GOT3 (cell line): Measurements from ENCODE around the gene HMCN2.
"Not testable (repeated sequence)": the region's sequence is repeated elsewhere in the genome, so short reads cannot be mapped to it uniquely, and the experiment has no call there.

Experiments
- DNase-seq: peaks from one replicate; lab custom pipeline; 2025; ENCODE audit warnings: mixed read lengths; lab: John Stamatoyannopoulos, UW

Gene HMCN2

DNA sequence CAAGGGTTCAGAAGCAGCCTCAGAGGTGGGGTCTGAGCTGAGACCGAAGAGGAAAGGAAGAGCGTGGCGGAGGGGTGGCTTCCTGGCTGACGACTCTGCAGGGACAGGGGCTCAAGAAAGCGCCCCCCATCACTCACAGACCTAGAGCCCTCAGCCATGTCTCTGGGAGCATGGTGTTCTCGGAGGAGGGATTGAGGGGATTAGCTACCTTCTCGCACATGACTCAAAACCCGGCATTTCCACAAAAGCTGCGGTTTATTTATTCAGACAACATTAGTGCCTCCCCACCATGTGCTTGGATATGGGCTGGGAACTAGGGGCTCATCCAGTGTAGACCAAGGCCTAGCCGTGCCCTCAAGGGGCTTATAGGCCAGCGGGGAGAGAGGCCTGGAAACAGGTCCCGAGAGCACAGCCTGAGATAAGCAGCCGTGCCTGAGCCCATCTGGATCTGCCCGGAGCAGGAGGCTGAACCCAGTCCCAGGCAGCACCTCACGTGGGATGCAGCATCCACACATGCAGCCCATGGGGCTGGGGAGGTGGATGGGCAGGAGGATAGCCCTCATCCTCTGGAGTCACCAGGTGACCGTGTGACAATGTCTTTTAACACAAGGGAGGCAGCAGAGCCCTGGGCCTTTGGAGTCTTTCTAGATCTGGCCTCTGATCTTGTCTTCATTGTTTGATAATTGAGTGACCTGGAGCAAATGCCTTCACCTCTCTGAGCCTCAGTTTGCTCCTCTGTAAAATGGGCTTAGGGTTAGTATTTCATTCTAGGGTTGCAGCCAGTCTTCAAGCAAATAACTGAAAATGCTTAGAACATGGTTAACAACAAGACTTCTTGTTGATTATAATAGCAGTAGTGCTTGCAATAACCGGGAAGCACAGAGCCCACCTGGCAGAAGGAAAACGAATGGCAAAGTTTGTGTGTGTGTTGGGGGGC is 878 bp upstream of the HMCN2 start:
- DNase-seq, result no peak

DNA sequence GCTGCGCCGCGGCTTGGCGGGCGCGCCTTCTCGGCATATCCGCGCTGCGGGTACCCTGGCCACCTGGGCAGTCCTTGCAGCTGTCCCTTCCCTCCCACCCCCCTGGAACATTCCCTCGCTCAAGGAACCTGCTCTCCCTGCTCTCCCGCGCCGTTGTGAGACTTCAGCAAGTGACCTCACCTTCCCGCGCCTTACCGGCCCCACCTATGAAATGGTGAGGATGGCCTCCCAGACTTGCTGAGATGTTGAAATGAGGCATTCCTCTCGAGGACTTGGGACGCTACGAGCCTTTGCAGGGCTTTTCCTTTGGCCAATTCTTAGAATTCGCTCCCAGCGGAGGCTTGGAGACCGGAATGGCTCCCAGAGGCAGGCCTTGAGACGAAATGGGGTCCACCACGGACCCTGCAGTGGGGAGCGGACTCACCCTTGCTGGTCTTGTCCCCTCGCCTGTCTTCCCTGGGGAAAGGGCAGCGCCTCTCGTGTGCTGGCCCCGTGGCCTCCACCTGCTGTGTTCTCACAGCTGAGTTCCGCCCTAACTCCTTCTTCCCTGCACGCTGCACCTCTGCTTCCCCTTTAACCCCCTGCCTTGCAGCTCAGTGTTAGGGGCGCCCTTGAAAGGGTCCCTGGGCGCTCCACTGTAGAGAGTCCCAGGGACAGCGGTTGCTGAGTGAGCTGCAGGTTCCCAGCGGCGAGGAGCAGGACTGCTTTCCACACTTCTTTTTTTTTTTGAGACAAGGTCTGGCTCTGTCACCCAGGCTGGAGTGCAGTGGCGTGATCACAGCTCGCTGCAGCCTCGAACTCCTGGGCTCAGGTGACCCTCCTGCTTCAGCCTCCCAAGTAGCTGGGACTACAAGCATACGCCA is 907 bp downstream of the HMCN2 start:
- DNase-seq, result no peak

DNA sequence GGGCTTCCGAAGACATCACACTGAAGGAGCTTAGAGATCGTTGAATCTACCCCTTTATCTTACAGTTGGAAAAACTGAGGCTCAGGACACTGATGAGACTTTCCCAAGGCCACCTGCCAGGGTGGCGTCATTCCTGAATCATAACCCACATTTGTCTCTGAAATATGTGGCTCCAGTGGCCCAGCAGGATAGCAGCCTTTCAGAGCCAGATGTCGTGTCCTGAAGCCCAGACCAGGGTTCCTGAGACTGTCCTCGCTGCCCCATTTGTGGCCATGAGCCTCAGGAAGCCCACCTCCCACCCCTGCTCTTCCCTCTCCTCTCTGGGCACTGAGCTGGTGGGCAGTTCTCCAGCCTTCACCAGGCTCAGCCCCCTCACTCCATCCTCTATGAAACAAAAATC is 2.4 kb downstream of the HMCN2 start:
- DNase-seq, result no peak

DNA sequence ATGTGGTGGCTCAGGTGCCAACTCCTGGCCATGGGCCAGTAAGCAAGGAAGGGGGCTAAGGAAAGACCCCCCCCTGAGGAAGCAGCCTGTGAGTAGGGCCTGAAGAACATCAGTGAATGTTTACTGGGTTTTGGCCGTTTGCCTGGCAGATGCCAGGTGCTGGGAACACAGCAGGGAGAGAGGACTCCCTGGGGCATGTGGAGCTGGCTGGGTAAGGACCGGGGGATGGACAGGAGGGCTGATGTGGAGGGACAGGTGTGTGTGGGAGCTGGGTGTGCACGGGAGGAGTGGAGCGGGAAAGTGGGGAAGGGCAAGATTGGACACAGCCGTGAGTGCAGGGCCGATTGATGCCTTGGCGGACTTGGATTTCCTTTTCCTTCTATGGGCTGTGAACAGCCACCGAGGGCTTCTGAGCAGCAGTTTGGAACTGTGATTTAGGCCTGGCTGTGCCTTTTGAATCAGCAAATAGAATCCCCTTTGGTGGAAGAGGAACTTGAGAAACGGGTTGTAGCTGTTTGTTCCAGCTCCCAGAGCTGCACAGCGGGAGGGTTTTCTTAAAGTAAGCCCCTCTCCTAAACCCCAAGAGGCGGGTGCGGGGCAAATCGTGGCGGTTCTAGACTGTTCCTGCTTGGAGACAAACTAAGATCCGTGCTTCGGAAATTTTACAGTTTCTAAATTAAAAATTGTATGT is 3.1 kb downstream of the HMCN2 start:
- DNase-seq, result no peak

DNA sequence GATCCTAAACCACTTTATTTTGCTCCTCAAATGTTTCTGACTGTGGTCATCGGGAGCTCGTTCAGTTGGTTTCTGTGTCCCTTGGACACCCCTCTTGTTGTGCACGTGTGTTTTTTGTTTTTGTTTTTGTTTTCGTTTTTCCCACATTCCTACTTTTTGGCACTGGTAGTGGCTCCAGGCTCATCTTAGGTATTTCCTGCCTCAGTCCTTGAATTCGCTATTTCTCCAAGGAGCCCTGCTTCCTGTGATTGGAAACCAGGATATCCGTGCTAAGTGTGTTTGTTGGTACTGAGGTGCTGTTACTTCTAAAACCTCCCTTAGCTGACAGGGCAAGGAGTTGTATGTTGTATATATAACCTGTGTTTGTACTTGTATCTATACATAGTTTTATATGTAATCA is 5.9 kb downstream of the HMCN2 start:
- no peak for DNase-seq

DNA sequence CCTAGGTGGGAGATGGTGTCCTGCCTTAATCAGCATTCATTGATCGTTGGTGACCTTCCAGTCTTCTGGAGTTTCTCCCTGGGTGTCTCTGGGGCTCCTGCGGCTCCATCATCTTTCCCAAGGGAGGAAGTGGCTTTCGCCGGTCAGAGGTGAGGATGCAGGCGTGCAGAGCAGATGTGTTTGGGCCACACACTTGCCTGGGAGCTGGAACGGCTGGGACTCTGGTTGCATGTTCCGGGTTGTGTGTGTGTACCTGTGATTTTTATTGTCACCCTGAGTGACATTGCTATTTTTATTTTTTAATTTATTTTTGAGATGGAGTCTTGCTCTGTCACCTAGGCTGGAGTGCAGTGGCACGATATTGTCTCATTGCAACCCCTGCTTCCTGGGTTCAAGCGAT is 9.6 kb downstream of the HMCN2 start:
- no peak for DNase-seq

DNA sequence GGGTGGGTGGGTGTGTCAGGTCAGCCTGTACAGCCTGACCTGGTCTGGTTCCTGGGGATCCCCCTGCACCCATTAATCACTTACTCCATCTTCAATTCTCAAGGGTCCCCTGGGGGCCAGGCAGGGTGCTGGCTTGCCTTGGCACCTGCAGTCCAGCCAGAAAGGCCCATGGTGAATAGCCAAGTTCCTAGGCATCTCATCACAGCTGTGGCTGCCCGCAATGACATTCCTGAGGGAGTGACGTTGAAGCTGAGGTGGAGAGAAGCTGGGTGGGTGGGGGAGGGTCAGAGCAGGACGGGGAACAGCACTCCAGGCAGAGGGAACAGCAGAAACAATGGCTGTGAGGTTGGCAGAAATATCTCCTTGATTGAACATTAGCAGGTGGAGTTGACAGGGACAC is 10.6 kb downstream of the HMCN2 start:
- DNase-seq, result no peak

DNA sequence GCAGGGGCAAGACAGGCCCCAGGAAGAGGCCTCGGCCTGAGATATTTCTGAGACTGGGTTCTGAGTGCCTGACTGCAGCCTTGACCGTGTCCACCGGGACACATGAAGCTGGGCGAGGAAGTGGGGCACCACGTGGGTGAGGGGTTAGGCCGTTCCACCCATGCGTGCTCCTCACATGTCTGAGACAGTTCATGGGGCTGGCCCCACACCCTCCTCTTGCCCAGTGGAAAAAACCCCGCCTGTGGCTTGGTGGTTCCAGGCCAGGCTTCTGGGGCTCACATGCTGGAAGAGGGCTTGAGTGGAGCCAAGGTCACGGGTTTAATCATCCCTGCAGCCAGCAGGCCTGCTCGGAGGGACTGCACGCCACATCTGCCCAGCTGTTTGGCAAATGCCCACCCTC is 11.4 kb downstream of the HMCN2 start:
- no peak for DNase-seq

DNA sequence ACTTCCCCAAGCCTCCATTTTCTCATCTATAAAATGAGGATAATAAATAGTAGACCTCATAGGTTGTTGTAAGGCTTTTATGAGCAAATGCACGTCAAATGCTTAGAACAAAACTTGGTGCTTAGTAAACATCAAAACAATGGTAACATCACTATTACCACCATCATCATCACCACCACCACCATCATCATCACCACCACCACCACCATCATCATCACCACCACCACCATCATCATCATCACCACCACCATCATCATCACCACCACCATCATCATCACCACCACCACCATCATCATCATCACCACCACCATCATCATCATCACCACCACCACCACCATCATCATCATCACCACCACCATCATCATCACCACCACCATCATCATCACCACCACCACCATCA is 12.0 kb downstream of the HMCN2 start:
- not testable (repeated sequence) for DNase-seq

DNA sequence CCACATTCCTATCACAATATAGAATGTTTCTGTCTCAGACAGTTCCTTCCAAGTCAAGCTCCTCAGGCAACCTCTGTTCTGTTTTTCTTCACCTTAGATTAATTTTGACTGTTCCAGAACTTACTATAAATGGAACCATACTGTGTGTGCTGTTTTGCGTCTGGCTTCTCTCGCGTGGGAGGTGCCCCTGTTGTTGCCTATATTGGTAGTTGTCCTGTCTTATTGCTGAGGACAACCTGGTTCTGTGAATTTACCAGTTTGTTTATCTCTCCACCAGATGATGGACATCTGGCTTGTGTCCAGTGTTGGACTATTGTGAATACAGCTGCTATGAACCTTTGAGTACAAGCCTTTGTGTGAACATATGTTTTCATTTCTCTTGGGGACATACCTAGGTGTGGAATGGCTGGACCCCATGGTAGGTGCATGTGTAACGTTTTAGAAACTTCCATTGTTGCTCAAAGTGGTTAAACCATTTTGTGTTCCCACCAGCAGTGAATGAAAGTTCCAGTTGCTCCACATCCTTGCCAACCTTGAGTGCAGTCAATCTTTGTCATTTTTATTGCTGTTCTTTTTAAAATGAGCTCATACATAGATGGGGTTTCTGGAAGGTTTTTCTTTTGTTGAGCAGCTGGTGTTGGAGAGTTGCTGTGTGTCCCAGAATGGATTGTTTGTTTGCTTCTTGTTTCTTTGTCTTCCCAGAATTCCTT is 18.1 kb downstream of the HMCN2 start:
- DNase-seq, result no peak

DNA sequence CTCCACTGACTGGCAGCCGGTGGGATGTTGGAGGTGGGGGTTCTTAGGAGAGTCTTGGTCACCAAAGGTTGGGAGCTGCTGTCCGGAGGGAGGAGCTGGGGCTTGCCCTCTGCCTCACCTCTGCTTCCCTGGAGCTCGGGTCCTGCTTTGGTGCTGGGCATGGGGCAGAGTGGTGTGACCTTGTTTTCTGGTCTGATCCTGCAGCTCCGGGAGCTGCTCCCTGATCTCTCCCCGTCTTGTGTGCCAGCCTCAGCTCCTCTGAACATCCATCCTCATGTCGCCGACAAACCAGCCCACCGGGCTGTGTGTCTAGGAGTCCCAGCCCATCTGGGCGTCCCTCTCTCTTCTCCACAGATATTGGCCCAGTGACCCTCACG is 18.7 kb downstream of the HMCN2 start:
- DNase-seq, result no peak

DNA sequence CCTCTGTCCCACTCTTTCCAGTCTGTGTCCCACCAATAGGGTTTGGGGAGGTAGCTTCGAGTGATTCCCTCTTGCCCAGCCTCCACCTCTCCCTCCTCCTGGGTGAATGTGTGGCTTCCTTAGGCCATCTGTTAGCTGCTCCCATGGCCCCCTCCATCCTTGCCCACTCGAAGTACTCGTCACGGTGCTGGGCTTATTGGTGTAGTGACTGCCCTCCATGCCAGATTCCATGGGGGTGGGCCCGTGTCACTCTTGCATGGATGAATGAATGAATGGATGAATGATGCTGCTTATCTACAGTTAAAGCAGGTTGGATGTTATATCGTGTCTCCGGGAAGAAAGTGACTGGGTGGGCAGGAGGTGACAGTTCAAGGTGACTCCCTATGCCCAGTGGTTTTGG is 19.1 kb downstream of the HMCN2 start:
- DNase-seq, result no peak

DNA sequence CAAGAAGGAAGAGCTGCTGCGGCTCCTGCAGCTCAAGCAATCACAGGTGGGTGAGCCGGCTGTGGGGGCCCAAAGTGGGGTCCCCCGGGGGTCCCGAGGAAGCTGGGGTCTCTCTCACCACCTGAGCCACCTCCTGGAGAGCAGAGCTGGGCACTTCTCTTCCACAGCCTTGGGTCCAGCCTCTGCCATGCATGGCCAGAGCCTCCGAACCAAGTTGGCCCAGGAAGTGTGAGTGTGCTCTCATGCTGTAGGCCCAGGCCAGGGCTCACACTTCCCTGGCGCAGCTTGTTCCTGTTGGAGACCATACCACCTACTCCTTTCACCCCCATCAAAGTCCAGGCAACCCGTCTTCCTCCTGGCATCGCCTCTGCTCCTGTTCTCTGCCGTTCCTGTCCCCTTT is 19.7 kb downstream of the HMCN2 start:
- DNase-seq, result no peak

DNA sequence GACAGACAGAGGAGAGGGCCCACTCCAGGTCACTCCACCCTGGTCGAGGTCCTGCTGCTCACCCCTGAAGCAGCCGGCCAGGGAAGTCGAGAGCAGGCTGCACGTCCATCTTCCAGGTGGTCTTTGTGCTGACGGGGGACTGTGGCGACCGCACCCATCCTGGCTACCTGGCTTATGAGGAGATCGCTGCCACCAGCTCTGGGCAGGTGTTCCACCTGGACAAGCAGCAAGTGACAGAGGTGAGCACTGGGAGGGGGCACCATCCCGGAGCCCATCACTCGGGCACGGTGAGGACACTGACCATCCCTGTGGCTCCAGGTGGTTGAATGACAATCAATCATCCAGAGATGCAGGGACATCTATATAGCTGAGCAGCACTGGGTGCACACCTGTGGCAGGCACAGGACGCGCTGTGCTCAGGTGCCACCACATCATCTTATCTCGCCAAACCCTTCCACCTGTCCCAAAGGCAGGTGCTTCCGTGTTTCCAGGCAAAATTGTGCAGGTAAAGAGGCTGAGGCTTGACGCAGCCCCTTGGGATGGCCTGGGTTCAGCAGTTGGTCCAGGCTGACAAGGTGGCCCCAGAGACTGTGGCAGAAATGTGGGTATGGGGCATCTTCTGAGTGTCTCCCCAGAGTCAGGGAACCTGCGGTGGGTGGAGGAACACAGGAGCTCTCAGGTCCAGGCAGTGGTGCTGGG is 20.7 kb downstream of the HMCN2 start:
- DNase-seq, result no peak

DNA sequence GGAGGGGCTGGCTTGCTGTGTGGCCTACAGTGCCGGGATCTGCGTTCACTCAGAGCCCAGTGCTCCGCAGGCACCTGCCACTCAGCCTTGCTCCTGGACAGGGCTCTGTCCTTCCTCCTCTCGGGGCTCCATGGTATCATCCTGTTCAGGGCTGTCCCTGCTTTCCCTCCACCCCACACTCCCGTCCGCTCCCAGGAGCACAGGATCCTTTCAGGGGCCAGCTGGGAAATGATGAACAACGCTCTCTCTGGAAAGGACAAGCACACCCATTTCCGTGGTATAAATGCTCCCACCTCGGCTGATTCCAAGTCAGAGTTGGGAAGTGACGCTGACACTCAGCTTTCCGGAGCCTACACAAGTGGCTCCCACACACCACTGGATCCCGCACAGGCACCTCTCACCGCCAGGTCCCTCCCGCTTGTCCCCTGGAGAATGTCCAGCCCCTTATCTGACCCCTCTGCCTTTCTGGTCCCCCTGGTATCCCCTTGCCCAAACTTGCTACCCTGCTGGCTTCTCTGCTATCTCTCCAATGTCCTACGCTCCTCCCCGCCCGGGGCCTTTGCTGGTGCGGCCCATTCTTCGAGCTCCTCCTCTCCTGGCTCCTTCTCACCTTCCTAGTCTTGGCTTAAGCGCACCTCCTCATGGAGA is 21.3 kb downstream of the HMCN2 start:
- no peak for DNase-seq

DNA sequence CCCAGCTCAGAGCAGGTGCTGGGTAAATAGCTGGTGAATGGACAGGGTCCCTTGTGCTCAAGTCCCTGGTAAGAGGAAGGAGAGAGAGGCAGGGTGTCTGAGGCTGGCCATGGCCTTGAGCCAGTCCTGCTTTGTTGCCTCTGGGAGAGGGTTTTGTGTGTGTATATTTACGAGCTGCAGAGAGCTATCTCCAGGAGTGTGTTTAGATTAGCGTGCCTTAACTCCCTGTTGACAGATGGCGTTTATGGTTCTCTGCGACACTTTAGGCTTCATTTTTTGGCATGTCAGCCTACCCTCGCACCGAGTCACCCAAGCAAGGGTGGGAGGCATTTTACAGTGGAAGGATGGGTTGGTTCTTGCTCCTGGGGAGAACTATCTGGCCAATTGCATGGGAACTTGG is 22.2 kb downstream of the HMCN2 start:
- no peak for DNase-seq

DNA sequence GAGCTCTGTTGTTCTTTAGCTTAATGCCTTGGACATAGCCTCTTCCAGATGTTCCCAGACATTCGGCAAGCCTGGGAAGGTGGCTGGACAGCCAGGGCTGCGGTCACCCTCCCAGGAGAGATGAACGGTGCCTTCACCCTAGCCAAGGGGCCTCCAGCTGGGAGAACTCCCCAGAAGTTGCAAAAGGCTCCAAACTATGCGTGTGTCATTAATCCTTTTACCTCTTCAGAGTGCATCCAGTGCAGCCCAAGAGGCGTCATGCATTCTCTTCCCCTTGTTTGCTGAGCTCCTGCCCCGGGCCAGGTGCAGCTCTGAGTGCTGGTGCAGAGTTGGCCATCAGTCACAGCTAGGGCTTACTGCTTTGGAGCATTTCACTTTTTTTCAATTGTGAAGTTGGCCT is 22.8 kb downstream of the HMCN2 start:
- no peak for DNase-seq

DNA sequence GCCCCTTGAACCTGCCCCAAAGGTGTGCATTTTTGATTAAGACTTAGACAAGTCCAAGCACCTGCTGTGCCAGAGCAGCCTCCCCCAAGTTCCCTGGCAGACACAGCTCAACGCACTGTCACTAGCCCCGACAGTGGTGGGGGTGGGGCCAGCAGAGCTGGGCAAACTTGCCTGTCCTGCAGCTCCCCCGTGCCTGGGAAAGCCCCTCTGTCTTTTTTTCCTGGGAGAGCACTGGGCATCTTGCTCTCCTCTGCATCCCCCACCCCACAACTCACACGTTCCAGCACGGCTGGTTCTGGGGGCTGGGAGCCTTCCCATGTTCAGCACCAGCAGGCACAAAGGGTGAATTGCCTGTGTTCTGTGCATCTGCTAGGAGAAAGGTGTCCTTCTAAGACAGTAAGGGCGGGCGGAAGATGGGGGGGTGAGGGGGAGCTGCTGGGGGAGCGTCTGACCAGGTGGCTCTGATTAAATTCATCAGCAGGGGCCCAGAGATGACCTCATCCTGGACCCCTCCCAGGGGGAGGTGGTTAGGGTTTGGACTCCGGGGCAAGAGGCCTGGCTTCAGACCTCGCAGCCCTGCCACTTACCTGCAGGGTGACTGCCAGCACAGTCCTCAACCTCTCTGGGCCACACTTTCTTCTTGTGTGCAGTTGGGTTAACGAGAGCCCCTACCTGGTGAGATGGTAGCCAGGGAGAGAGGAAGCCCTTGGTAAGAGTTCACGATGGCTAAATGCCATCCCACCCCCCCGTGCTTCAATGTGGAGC is 23.5 kb downstream of the HMCN2 start:
- DNase-seq, result no peak

DNA sequence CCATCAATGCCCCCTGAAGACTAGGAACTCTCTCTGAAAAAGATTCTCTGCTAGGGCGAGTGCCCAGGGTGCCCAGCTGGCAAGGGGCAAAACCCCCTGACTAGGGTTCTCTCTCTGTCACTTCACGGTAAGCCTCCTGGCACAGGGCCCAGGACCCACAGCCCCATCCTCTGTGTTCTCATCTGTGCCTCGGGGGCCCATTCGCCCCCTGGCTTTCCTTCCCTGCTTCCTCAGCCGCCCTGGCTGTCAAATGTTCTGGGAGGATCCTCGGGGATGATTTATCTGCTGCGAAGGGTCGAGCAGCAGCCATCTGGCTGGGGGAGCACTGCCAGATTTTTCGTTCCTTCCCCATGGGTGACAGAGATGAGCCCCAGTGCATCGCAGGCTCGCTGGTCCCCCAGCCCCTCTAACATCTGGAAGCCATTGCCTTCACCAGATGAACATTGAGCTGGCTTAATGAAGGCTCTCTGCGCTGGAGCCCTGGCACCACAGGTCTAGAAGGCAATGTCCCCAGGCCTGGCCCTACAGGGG is 24.2 kb downstream of the HMCN2 start:
- DNase-seq, result no peak
